Muscle layer of duodenum (tissue), 2 donors: ENCODE measurements around the gene SPON2.

Source experiments
- H3K27ac ChIP-seq: one replicate; pipeline ENCODE4 v1.7.0; 2013; ENCODE audit warnings: mild to moderate bottlenecking, low read length
- H3K27me3 ChIP-seq: one replicate; pipeline ENCODE4 v1.7.0; 2013; ENCODE audit warnings: low read depth, mild to moderate bottlenecking, control low read depth, low read length
- H3K36me3 ChIP-seq, 2 donors: one replicate each; pipeline ENCODE4 v1.7.0; 2013; ENCODE audit warnings: low read length in 2 of 2, control low read depth in 1 of 2, mild to moderate bottlenecking in 1 of 2; ENCODE audit not compliant: insufficient read depth in 2 of 2, control insufficient read depth in 1 of 2
- H3K4me1 ChIP-seq, 2 donors: one replicate each; pipeline ENCODE4 v1.7.0; 2013; ENCODE audit warnings: low read length in 2 of 2, mild to moderate bottlenecking in 2 of 2, control low read depth in 1 of 2, moderate library complexity in 1 of 2; ENCODE audit not compliant: insufficient read depth in 2 of 2, control insufficient read depth in 1 of 2
- H3K4me3 ChIP-seq, 2 donors: one replicate each; pipeline ENCODE4 v1.7.0; 2013; ENCODE audit warnings: low read length in 2 of 2, low read depth in 1 of 2, mild to moderate bottlenecking in 1 of 2
- H3K9me3 ChIP-seq, 2 donors: one replicate each; pipeline ENCODE4 v1.7.0; 2013; ENCODE audit warnings: low read length in 2 of 2, control low read depth in 1 of 2, mild to moderate bottlenecking in 1 of 2; ENCODE audit not compliant: control insufficient read depth in 1 of 2
- donor health status: healthy.

Gene SPON2

DNA sequence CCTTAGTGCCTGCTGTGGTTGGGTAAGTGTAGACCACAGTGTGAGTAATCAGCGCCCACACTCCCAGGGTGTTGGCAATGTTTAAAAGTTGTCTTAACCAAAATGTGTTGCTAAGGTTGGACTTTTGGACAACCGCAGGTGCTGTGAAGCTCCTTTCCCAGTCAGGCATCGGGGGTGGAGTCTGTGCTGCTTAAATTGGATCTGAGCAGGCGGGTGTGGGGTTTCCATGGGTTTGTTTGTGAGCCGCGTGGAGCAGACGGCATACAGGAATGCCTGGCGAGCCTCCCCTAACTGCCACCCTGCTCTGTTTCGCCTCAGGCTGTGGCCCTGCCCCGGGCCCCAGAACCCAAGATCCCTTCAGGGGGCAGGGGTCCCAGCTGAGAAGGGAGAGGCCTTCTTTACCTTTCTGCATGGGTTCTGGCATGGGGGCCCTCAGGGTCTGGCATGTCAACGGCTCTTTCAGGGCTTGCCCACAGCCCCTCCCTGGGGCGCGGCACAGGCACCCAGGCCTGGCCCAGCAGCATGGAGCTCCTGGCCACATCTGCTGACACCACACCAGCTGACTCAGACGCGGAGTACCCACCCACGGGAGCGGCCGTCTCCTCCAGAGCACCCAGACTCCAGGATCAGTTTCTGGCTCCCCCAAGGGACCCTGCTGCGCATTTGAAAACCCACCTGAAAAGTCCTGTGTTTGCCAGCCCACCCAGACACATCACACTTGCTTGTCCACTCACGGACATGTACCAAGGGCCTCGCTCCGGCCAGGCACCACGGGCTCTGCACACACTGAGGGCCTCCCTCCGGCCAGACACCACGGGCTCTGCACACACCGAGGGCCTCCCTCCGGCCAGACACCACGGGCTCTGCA, 5.1 kb upstream of the SPON2 start:
- H3K4me1 ChIP-seq: peaks cover 0 to 5% of the 10 kb centered on the region in 2 donors
- no peak overlapping the region for H3K4me3 ChIP-seq
- H3K27ac ChIP-seq: no peak overlapping the region
- peaks cover under 1% of the 10 kb centered on the region for H3K27me3 ChIP-seq
- no peaks in the 10 kb centered on the region for H3K36me3 ChIP-seq
- H3K9me3 ChIP-seq: no peaks in the 10 kb centered on the region

GRCh38 chr4:1176398-1177273, 4.3 kb upstream of the SPON2 start:
- no peaks in the 10 kb centered on the region for H3K36me3 ChIP-seq
- H3K27me3 ChIP-seq: peaks cover 9% of the 10 kb centered on the region
- H3K27ac ChIP-seq: no peak overlapping the region
- H3K4me1 ChIP-seq: peaks cover 0 to 5% of the 10 kb centered on the region in 2 donors
- H3K4me3 ChIP-seq: no peak overlapping the region
- no peaks in the 10 kb centered on the region for H3K9me3 ChIP-seq

GRCh38 chr4:1175635-1176229, 3.3 kb upstream of the SPON2 start:
- Histone ChIP-seq H3K4me3 (no peak overlapping the region), H3K27me3 (peaks cover 12% of the 10 kb centered on the region), H3K4me1 (peaks cover 0 to 13% of the 10 kb centered on the region in 2 donors), H3K9me3 (no peaks in the 10 kb centered on the region), H3K27ac (no peak overlapping the region), H3K36me3 (no peaks in the 10 kb centered on the region)

GRCh38 chr4:1174941-1175634, 2.7 kb upstream of the SPON2 start:
- no peak overlapping the region for H3K27ac ChIP-seq
- H3K9me3 ChIP-seq: no peaks in the 10 kb centered on the region
- no peaks in the 10 kb centered on the region for H3K36me3 ChIP-seq
- H3K27me3 ChIP-seq: peaks cover 14% of the 10 kb centered on the region
- H3K4me1 ChIP-seq: peaks cover 0 to 15% of the 10 kb centered on the region in 2 donors
- H3K4me3 ChIP-seq: no peak overlapping the region

GRCh38 chr4:1172971-1173757, 781 bp upstream of the SPON2 start:
- Histone ChIP-seq H3K27ac (no peak overlapping the region), H3K9me3 (no peaks in the 10 kb centered on the region), H3K4me3 (peak overlapping the region in 1 of 2 donors; percentile 30), H3K4me1 (peaks cover 0 to 20% of the 10 kb centered on the region in 2 donors), H3K36me3 (no peaks in the 10 kb centered on the region), H3K27me3 (peaks cover 17% of the 10 kb centered on the region)

- peaks cover 17% of the 10 kb centered on the region for H3K27me3 ChIP-seq
- H3K9me3 ChIP-seq: no peaks in the 10 kb centered on the region
- H3K27ac ChIP-seq: no peak overlapping the region
- peaks cover 0 to 25% of the 10 kb centered on the region in 2 donors for H3K4me1 ChIP-seq
- H3K4me3 ChIP-seq: peak overlapping the region; percentile 11 to 60
- H3K36me3 ChIP-seq: no peaks in the 10 kb centered on the region
Measured at GRCh38 chr4:1171311-1172227, 814 bp downstream of the SPON2 start.

DNA sequence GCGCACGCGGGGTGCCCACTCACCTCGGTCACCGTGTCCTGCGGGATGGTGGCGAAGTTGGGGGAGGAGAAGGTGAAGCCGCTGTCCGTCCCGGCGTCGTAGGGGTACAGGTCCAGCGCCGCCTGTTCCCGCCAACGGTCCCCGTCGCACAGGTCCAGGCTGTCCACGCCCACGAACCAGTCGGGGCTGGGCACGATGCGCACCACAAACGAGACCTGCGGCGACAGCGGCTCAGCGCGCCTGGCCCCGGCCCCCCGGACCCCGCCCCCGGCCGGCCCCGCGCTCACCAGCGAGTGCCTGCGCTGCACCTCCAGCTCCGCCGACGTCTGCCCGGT, 1.4 kb downstream of the SPON2 start:
- Histone ChIP-seq H3K36me3 (no peaks in the 10 kb centered on the region), H3K4me1 (peaks cover 0 to 25% of the 10 kb centered on the region in 2 donors), H3K27me3 (peaks cover 17% of the 10 kb centered on the region), H3K27ac (no peak overlapping the region), H3K9me3 (no peaks in the 10 kb centered on the region), H3K4me3 (peak overlapping the region in 1 of 2 donors; percentile 60)

DNA sequence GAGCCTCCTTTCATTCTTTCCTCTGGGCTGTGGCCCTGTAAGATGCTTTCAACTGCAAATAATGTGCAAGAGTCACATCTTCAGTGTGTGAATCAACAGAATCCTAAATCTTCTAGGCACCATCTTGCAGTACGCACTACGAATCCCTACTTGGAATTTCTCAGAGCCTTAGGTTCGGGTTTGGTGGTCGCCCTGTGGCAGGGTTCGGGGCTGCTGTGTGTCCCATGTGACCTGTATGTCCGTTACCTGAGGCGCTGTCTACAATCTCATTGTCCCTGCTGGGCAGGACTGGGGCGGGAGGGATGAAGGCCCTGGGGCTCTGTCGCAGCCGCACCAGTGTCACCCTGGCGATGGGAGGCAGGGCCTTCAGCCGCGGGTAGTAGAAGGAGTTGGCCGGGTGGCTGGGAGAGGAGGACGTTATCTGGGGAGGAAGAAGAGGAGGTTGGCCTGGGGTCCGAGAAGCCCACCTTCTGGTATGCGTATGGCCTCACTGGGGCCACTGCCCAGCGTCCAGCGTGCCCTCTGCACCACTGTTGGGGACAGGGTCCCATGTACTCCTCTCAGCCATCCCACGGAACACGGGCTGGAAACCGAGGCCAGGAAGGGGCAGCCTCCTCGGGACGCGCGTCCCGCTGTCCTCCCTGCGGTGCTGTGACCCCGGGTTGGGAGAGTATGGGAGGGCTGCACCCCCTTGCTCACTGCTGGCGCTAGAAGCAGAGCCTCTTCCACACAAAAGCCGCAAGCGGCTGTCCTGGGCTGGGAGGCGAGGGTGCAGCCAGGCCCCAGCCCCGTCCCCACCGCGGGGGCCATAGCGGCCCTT, 2.0 kb downstream of the SPON2 start:
- Histone ChIP-seq H3K27me3 (peaks cover 17% of the 10 kb centered on the region), H3K36me3 (no peaks in the 10 kb centered on the region), H3K4me3 (peak overlapping the region in 1 of 2 donors; percentile 60), H3K27ac (no peak overlapping the region), H3K4me1 (peaks cover 0 to 25% of the 10 kb centered on the region in 2 donors), H3K9me3 (no peaks in the 10 kb centered on the region)

DNA sequence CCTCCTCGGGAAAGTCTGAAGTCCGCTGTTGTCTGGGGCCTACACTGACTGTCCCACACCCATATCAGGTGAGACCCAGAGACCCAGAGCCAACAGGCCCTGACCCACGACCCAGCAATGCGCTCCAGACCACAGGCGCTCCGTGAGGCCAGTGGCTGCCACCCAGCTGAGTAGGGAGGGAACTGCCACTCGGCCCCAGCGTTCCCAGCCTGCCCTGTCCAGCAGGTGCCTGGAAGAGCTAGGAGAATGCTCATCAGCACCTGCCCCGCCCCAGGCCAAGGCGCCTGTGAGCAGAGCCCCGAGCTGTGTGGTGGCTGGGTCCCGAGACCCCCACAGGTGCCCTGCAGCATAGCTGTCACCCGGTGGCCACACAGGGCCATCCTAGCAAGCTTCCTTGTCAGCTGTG, 2.7 kb downstream of the SPON2 start:
- no peak overlapping the region for H3K27ac ChIP-seq
- peaks cover 17% of the 10 kb centered on the region for H3K27me3 ChIP-seq
- H3K9me3 ChIP-seq: no peaks in the 10 kb centered on the region
- peaks cover 0 to 25% of the 10 kb centered on the region in 2 donors for H3K4me1 ChIP-seq
- no peak overlapping the region for H3K4me3 ChIP-seq
- H3K36me3 ChIP-seq: no peaks in the 10 kb centered on the region
